HCT116 (cell line): Measurements from ENCODE around the gene DISP2. TPM values are rescaled to one million over a fixed set of nuclear protein-coding genes. Genes with fewer than 3 reads are reported as not detected.

ENCODE experiments used
- ATAC-seq: fragments of 200-7000 bp; cut with Tn5 transposase; 2 replicates; pipeline ENCODE4 v1.9.1; 2020; ENCODE audit warnings: mild to moderate bottlenecking, moderate library complexity
- BruUV-seq: library from RNA; stranded (reverse); fragments of 400-500 nt; replicated peaks from 2 replicates; lab custom pipeline; 2021; lab: Mats Ljungman, UMichigan
- CTCF ChIA-PET: fragments of 300-600 bp; sonication (Branson Sonifier 250); formaldehyde crosslinking; loops from one replicate; lab custom pipeline; 2021; ENCODE audit warnings: antibody characterized with exemption; lab: Charles Lee
- POLR2A ChIA-PET: fragments of 300-600, 350-600 bp; sonication (Branson Sonifier 250); formaldehyde crosslinking; loops from one replicate; lab custom pipeline; 2021; ENCODE audit warnings: antibody characterized with exemption; lab: Charles Lee
- RAD21 ChIA-PET, 2 experiments: fragments of 300-600 bp; sonication (Branson Sonifier 250); formaldehyde crosslinking; loops; one replicate each; lab custom pipeline; 2023; ENCODE audit warnings: low total read pairs in 2 of 2; ENCODE audit not compliant: uncharacterized antibody in 2 of 2, unreplicated experiment in 2 of 2, low non-redundant PET in 1 of 2; lab: Charles Lee
- DNase-seq: peaks from one replicate; pipeline ENCODE4 v3.0.0-alpha.2; 2010; ENCODE audit warnings: low read depth, low spot score
- H2AFZ ChIP-seq: fragments of 200-600 bp; shearing (Covaris generic), sonication (generic); 2 replicates; pipeline ENCODE4 v1.6.1; 2017; ENCODE audit warnings: low read depth, mixed run types, mixed read lengths, antibody characterized with exemption, low read length; ENCODE audit not compliant: poor library complexity, severe bottlenecking
- H3K27ac ChIP-seq: 2 replicates; pipeline ENCODE4 v1.5.1; 2012; ENCODE audit warnings: low read depth, low read length
- H3K27me3 ChIP-seq: fragments of 200-600 bp; sonication (generic); 2 replicates; pipeline ENCODE4 v1.6.1; 2016; ENCODE audit warnings: mixed run types, low read length, mixed read lengths; ENCODE audit not compliant: insufficient read depth
- H3K36me3 ChIP-seq, 2 experiments: fragments of 200-500 bp in 1 of 2; fragments of 200-600 bp in 1 of 2; sonication (Bioruptor generic) in 1 of 2; sonication (generic) in 1 of 2; 2 replicates each; pipeline versions ENCODE4 v1.5.1 to v1.6.1; 2014 to 2016; ENCODE audit warnings: low read length in 2 of 2, inconsistent platforms in 1 of 2, mixed read lengths in 1 of 2, mixed run types in 1 of 2; ENCODE audit not compliant: insufficient read depth in 2 of 2, control insufficient read depth in 1 of 2
- H3K4me1 ChIP-seq, 2 experiments: fragments of 200-600 bp in 1 of 2; sonication (generic) in 1 of 2; 2 replicates each; pipeline versions ENCODE4 v1.5.1 to v1.6.1; 2012 to 2017; ENCODE audit warnings: low read length in 2 of 2, inconsistent platforms in 1 of 2, mild to moderate bottlenecking in 1 of 2, mixed read lengths in 1 of 2, mixed run types in 1 of 2, moderate library complexity in 1 of 2; ENCODE audit not compliant: insufficient read depth in 2 of 2, control insufficient read depth in 1 of 2
- H3K4me2 ChIP-seq: fragments of 200-600 bp; sonication (generic); 2 replicates; pipeline ENCODE4 v1.6.1; 2017; ENCODE audit warnings: mixed run types, low read length, mixed read lengths
- H3K4me3 ChIP-seq, 2 experiments: fragments of 200-600 bp in 1 of 2; sonication (generic) in 1 of 2; replicated peaks in 1 of 2; 2 replicates each; pipeline ENCODE4 v1.5.1; 2011 to 2016; ENCODE audit warnings: low read length in 2 of 2, control low read depth in 1 of 2, low read depth in 1 of 2, mild to moderate bottlenecking in 1 of 2, mixed read lengths in 1 of 2, mixed run types in 1 of 2
- H3K79me2 ChIP-seq: fragments of 200-600 bp; sonication (generic); 2 replicates; pipeline ENCODE4 v1.6.1; 2017; ENCODE audit warnings: mild to moderate bottlenecking, mixed run types, low read length, moderate library complexity, mixed read lengths; ENCODE audit not compliant: insufficient read depth
- H3K9ac ChIP-seq: fragments of 200-600 bp; sonication (generic); 2 replicates; pipeline ENCODE4 v1.6.1; 2016; ENCODE audit warnings: low read length, mixed read lengths
- H3K9me2 ChIP-seq: fragments of 200-600 bp; sonication (generic), shearing (Covaris generic); 2 replicates; pipeline ENCODE4 v1.6.1; 2017; ENCODE audit warnings: mixed run types, mild to moderate bottlenecking, moderate library complexity; ENCODE audit not compliant: insufficient read depth
- H3K9me3 ChIP-seq, 2 experiments: fragments of 200-500 bp in 1 of 2; fragments of 200-600 bp in 1 of 2; sonication (Bioruptor generic) in 1 of 2; sonication (generic) in 1 of 2; 2 replicates each; pipeline ENCODE4 v1.6.1; 2014 to 2017; ENCODE audit warnings: low read length in 2 of 2, mixed read lengths in 2 of 2, inconsistent platforms in 1 of 2, low read depth in 1 of 2, mild to moderate bottlenecking in 1 of 2, mixed run types in 1 of 2, moderate library complexity in 1 of 2; ENCODE audit not compliant: control insufficient read depth in 1 of 2, insufficient read depth in 1 of 2
- H4K20me1 ChIP-seq: fragments of 200-600 bp; sonication (generic), shearing (Covaris generic); 2 replicates; pipeline ENCODE4 v1.6.1; 2017; ENCODE audit warnings: mixed run types, mild to moderate bottlenecking, moderate library complexity; ENCODE audit not compliant: insufficient read depth
- ATF3 ChIP-seq: IDR thresholded peaks from 2 replicates; pipeline ENCODE4 v1.6.1; 2012
- CEBPB ChIP-seq: IDR thresholded peaks from 2 replicates; pipeline ENCODE4 v1.6.1; 2012; ENCODE audit warnings: low read depth
- CTCF ChIP-seq, 3 experiments: fragments of 200-600 bp in 1 of 3; sonication (generic) in 1 of 3; IDR thresholded peaks in 2 of 3; conservative IDR thresholded peaks in 1 of 3; 2 replicates each; pipeline ENCODE4 v1.5.1; 2012 to 2017; ENCODE audit warnings: low read depth in 2 of 3, low read length in 2 of 3, antibody characterized with exemption in 1 of 3, borderline replicate concordance in 1 of 3, control low read depth in 1 of 3, mild to moderate bottlenecking in 1 of 3, mixed read lengths in 1 of 3, mixed run types in 1 of 3, moderate library complexity in 1 of 3; ENCODE audit not compliant: insufficient read depth in 1 of 3
- EGR1 ChIP-seq: IDR thresholded peaks from 2 replicates; pipeline ENCODE4 v1.6.1; 2012; ENCODE audit warnings: low read depth
- EZH2 ChIP-seq: fragments of 200-600 bp; sonication (generic); IDR thresholded peaks from 2 replicates; pipeline ENCODE4 v1.6.1; 2017; ENCODE audit warnings: antibody characterized with exemption, mixed run types
- EZH2phosphoT487 ChIP-seq: fragments of 200-600 bp; IDR thresholded peaks from 2 replicates; pipeline ENCODE4 v1.6.1; 2018; ENCODE audit warnings: antibody characterized with exemption, borderline replicate concordance
- POLR2A ChIP-seq: IDR thresholded peaks from 2 replicates; pipeline ENCODE4 v1.7.0; 2011; ENCODE audit warnings: borderline replicate concordance; ENCODE audit not compliant: insufficient read depth, insufficient read length; ENCODE audit errors: extremely low read depth
- POLR2AphosphoS5 ChIP-seq: IDR thresholded peaks from 2 replicates; pipeline ENCODE4 v1.6.1; 2011; ENCODE audit warnings: mild to moderate bottlenecking, low read depth, low read length, moderate library complexity
- RAD21 ChIP-seq: IDR thresholded peaks from 2 replicates; pipeline ENCODE4 v1.6.1; 2012; ENCODE audit warnings: low read depth, mild to moderate bottlenecking
- REST ChIP-seq: IDR thresholded peaks from 2 replicates; pipeline ENCODE4 v1.6.1; 2012; ENCODE audit warnings: low read depth
- SIN3A ChIP-seq: IDR thresholded peaks from 2 replicates; pipeline ENCODE4 v1.6.1; 2012; ENCODE audit warnings: low read depth
- SP1 ChIP-seq: IDR thresholded peaks from 2 replicates; pipeline ENCODE4 v1.6.1; 2012; ENCODE audit warnings: low read depth
- SRF ChIP-seq: IDR thresholded peaks from 2 replicates; pipeline ENCODE4 v1.6.1; 2012; ENCODE audit warnings: low read depth
- TCF7L2 ChIP-seq: IDR thresholded peaks from 2 replicates; pipeline ENCODE4 v1.7.0; 2011; ENCODE audit warnings: borderline replicate concordance, inconsistent platforms; ENCODE audit not compliant: insufficient read depth, insufficient read length; ENCODE audit errors: extremely low read depth
- ZBTB33 ChIP-seq: IDR thresholded peaks from 2 replicates; pipeline ENCODE4 v1.6.1; 2011; ENCODE audit warnings: mild to moderate bottlenecking, low read length, moderate library complexity; ENCODE audit not compliant: insufficient replicate concordance; ENCODE audit errors: extremely low read depth
- intact Hi-C: fragments of 100-400 bp; cut with micrococcal nuclease; formaldehyde crosslinking; loops from 2 replicates; pipeline ENCODE4 v1.10.0; 2022
- total RNA-seq: library from RNA; stranded (reverse); gene quantifications from one replicate; pipeline ENCODE4 v1.2.1, GENCODE V29; 2021; ENCODE audit not compliant: unreplicated experiment

The DISP2 gene
- total RNA-seq, 1 experiment from 2014 or later = 3.3 TPM

GRCh38 chr15:40313531-40314398, 44.3 kb upstream of the DISP2 start:
- no peak overlapping the region for H3K4me3 ChIP-seq
- no TSS peak for BruUV-seq
- H2AFZ ChIP-seq = peak overlapping the region; percentile 75
- no peaks in the 10 kb centered on the region for H3K36me3 ChIP-seq
- H3K9me3 ChIP-seq = no peaks in the 10 kb centered on the region
- ATAC-seq (no peak), DNase-seq (no peak)
- H4K20me1 ChIP-seq = no peaks in the 10 kb centered on the region
- H3K9ac ChIP-seq = no peak overlapping the region
- H3K27me3 ChIP-seq = 0 out of 2 replicates have a peak, but pooled peaks cover 6% of the 10 kb centered on the region
- no peak for TF ChIP-seq SIN3A
- no peak for TF ChIP-seq SP1
- no peak for TF ChIP-seq ZBTB33
- no peak for TF ChIP-seq POLR2AphosphoS5
- TF ChIP-seq EZH2 = no peak
- TF ChIP-seq REST = no peak
- TF ChIP-seq RAD21 = no peak
- TF ChIP-seq POLR2A = no peak
- no peak for TF ChIP-seq EZH2phosphoT487
- no peak for TF ChIP-seq CTCF (IDR thresholded peaks at IDR 0.05 in 2 of 3, conservative IDR thresholded peaks at IDR 0.05 in 1 of 3; ENCODE audit: borderline replicate concordance in 1 of 3, insufficient read depth in 1 of 3, low read depth in 2 of 3, low read length in 2 of 3)
- no peak for TF ChIP-seq ATF3
- no peak for TF ChIP-seq SRF
- no peak for TF ChIP-seq TCF7L2
- TF ChIP-seq EGR1 = no peak
- TF ChIP-seq CEBPB = no peak
- H3K27ac ChIP-seq = no peak overlapping the region
- ChIA-PET CTCF (interaction anchor here (9.7 kb wide), 1 partner anchor 34 kb away, joined by 134 read pairs; no protein-coding TSS in a partner anchor), RAD21 (interaction anchor here in 1 of 2 experiments (1.1 kb wide), 1 partner anchor 24 kb away, joined by 3 read pairs; no protein-coding TSS in a partner anchor), POLR2A (no interaction called here)
- H3K4me1 ChIP-seq = peaks cover 7 to 13% of the 10 kb centered on the region in 2 experiments; a peak in 3 of 4 replicates
- intact Hi-C loops = loop anchor here (10.0 kb wide), 1 partner anchor 629 kb away; no protein-coding TSS in a partner anchor
- no peaks in the 10 kb centered on the region for H3K79me2 ChIP-seq
- no peaks in the 10 kb centered on the region for H3K9me2 ChIP-seq
- peak overlapping the region; percentile 44 for H3K4me2 ChIP-seq
